GM12872 (cell line): ENCODE measurements around the gene BZW2.

Experiments used
- TF ChIP-seq, protein P1 (sequence below): IDR thresholded peaks from 3 replicates; pipeline ENCODE4 v1.5.1; 2011; ENCODE audit warnings: low read depth, mild to moderate bottlenecking, low read length, moderate library complexity; ENCODE audit not compliant: insufficient read depth

Gene BZW2

DNA sequence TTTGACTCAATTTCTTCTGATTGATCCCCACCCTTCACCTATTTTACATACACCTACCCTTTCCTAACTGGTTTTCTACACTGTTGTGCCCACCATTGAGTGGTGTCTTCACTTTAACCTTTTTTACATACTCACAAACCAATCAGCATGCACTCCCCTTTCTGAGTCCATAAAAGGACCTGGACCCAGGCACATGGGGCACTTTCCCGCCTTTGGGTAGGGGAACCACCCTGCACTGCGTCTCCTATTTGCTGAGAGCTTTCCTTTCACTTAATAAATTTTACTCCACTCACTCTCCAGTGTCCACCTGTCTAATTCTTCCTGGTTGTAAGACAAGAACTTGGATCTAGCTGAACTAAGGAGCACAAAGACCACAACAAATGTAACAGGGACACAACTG lies 34.3 kb upstream of the BZW2 start:
- TF ChIP-seq, protein P1, sequence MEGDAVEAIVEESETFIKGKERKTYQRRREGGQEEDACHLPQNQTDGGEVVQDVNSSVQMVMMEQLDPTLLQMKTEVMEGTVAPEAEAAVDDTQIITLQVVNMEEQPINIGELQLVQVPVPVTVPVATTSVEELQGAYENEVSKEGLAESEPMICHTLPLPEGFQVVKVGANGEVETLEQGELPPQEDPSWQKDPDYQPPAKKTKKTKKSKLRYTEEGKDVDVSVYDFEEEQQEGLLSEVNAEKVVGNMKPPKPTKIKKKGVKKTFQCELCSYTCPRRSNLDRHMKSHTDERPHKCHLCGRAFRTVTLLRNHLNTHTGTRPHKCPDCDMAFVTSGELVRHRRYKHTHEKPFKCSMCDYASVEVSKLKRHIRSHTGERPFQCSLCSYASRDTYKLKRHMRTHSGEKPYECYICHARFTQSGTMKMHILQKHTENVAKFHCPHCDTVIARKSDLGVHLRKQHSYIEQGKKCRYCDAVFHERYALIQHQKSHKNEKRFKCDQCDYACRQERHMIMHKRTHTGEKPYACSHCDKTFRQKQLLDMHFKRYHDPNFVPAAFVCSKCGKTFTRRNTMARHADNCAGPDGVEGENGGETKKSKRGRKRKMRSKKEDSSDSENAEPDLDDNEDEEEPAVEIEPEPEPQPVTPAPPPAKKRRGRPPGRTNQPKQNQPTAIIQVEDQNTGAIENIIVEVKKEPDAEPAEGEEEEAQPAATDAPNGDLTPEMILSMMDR, result no peak

GRCh38 chr7:16615228-16615627 lies 30.8 kb upstream of the BZW2 start:
- TF ChIP-seq, protein P1, result no peak

DNA sequence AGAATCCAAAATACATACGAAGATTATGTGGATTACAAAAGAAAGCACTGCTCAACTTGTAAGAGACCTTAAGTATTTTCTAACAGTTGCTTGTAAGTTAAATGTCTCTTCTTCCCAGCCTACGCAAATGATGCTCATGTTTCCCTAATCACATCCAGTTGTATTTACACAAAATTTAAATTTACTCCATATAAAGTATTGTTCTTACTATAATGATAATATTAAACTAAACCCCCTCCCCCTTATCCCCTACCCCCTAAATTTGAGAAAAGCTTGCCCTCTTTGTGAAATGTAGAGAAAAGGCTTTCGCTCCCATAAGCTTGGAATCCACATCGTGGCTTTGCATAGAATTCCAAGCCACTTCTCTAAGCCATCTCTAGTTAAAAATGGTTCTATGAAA lies 29.9 kb upstream of the BZW2 start:
- TF ChIP-seq, protein P1, result no peak

DNA sequence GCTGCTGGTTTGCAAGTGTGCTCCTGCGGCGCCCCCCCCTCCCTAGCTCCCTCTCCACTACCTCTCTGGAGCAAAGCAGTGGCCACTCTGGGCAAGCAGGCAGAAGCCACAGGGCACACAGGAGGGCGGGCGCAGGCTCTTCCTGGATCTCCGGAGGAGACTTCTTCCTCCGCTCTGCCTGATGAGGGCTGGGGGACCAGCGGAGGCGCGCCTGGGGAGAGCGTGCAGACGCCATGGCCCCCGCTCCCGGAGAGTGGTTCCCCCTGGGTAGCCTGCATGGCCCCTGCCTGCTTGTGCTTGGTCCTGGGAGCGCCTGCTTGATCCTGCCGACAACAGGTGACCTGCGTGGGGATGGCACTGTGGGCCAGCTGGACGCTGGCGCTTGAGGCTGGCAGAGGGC lies 29.4 kb upstream of the BZW2 start:
- TF ChIP-seq, protein P1, result no peak

GRCh38 chr7:16619979-16620408 lies 26.0 kb upstream of the BZW2 start:
- TF ChIP-seq, protein P1, result no peak

- TF ChIP-seq, protein P1, result no peak
Observed at GRCh38 chr7:16626388-16626787, 19.6 kb upstream of the BZW2 start.

DNA sequence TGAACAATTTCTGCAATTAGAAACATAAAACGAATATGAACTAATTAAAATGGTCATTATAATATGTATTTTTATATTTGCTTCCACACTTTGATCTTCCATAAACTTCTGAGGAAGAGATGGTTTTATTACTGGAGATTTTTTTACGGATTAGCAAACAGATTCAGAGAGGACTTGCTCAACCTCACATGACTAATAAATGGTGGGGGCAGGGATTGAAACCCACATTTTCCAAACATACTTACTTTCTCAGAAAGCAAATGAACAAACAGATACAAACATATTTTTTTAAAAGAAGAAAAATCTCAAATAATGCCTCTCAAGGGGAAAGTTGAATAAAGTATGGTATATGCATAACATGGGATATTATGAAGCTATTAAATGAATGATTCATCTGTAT lies 18.7 kb upstream of the BZW2 start:
- TF ChIP-seq, protein P1, result no peak

DNA sequence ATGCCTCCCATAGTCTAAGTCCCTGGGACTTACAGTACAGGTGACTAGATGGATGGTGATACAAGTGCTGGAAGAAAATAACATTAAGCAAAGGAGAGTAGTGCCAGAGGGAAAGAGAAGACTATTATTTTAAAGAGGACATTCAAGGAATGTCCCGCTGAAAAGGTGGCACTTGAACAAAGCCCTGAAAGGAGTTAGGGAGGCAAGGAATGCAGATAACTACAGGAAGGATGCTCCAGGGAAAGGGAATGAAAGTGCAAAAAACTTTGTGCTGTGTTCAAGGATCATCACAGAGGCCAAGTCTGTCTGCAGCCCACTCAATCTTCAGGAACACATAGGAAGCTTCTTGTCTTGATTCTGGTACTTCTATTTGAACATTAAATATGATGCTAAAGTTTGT lies 15.3 kb upstream of the BZW2 start:
- TF ChIP-seq, protein P1, result no peak
